GM18505 (cell line): ENCODE data around the gene ZNF526.
A peak's percentile ranks its signal among the peaks of the same experiment; 100 is the strongest.

ENCODE experiments used
- ATAC-seq: cut with Tn5 transposase; IDR thresholded peaks from one replicate; pipeline ENCODE4 v1.9.1; 2021; ENCODE audit not compliant: unreplicated experiment
- POLR2A ChIP-seq: IDR thresholded peaks from 4 replicates; pipeline ENCODE4 v1.6.1; 2011; ENCODE audit warnings: borderline replicate concordance; ENCODE audit not compliant: insufficient read depth, insufficient read length; ENCODE audit errors: extremely low read depth

Gene ZNF526

GRCh38 chr19:42239544-42240220 is 19.6 kb downstream of the ZNF526 start:
- no peak for TF ChIP-seq POLR2A
- no peak for ATAC-seq

DNA sequence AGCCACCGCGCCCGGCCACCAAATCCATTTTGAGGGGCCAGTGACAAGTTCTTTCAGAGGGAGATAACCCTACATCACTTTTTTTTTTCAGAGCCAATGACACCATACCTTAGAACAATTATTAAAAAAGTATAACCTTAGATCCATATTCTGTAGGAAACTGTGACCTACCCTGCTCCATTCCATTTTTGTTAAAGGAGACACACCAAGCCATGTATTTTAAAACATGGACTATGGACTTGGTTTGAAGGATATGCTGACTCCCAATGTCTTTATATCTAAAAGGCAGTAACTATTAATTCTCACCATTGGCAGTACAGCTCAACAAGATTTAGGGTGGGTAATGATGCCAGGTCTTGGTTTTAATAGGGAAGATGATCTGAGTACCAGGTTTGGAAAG is 21.2 kb downstream of the ZNF526 start:
- no peak for TF ChIP-seq POLR2A
- no peak for ATAC-seq

DNA sequence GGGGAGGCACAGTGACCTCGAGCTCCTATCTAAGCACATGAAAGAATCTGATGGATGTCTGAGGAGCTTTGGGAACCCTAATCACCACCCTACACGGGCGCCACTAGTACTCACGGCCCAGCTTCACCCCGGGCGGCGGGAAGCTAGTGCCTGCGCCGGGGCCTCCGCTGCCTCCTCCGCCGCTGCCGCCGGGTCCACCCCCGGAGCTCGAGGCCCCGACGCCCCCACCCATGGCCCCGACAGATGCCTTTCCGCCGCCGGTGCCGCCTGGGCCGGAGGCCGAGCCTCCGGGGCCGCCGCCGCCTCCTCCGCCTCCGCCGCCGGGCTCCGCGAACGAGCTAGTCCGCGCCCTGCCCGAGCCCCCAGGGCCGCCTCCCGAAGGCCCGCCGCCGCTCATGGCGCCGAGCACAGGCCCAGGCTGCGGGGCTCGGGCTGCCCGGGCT is 22.0 kb downstream of the ZNF526 start:
- no peak for TF ChIP-seq POLR2A
- ATAC-seq, result no peak

DNA sequence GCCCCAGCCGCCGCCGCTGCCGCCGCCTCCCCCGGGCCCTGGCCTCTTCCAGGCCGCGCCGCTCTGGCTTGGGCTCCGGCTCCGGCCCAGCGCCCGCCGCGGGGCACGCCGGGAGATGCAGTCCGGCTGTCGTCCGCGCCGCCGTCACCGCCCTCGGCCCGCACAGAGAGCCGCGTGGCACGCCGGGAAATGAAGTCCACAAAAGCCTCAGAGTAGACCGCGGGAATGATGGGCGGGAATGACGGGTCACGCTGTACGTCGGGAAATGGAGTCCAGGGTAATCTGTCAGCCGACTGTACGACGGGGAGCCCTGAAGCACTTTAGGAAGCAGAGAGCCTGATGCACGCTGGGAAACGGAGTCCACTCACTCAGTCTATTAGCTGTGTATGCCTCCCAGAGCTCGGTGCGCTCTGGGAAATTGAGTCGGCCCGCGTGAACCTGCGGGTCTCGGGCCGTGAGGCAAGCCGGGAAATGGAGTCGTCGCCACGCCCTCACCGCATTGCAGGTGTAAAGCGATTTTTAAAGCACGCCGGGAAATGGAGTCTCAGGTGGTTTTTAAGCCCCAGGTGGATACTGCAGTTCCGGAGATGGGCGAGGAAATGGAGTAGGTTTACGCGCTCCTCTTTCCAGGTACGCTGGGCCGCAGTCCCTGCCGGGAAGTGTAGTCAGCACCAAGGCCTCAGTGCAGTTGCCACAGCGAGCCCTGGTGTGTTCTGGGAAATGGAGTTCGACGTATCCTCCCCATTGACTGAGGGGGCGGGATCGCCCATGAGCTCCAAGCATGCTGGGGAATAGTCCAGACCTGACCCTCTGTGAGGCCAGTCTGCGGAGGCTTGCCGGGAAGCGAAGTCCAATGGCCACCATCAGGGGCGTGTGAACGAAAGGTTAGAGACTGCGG is 22.6 kb downstream of the ZNF526 start, which contains the start of gene GSK3A:
GSK3A (minus strand) TSS at position 91 of the 898 bp plus-strand sequence. CDS start 137 bp downstream, outside the sequence.
- peak; percentile 52 for ATAC-seq
- TF ChIP-seq POLR2A, result peak; percentile 85

GRCh38 chr19:42244347-42245220 is 24.5 kb downstream of the ZNF526 start:
- ATAC-seq, result peak; percentile 38

DNA sequence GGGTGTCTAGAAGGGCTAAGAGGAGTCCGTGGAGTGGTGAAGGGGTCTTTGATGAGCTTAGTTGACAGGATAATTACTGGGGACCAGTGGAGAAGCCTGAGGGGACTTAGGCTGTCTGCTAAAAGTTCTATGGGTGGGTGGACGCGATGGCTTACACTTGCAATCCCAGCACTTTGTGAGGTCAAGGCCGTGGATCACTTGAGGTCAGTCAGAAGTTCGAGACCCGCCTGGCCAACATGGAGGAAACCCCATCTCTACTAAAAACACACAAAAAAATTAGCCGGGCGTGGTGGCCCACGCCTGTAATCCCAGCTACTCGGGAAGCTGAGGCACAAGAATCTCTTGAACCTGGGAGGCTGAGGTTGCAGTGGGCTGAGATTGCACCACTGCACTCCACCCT is 25.1 kb downstream of the ZNF526 start:
- no peak for ATAC-seq
- no peak for TF ChIP-seq POLR2A

More at GRCh38 chr19:42244347-42245220, 24.5 kb downstream of the ZNF526 start:
- no peak for TF ChIP-seq POLR2A

DNA sequence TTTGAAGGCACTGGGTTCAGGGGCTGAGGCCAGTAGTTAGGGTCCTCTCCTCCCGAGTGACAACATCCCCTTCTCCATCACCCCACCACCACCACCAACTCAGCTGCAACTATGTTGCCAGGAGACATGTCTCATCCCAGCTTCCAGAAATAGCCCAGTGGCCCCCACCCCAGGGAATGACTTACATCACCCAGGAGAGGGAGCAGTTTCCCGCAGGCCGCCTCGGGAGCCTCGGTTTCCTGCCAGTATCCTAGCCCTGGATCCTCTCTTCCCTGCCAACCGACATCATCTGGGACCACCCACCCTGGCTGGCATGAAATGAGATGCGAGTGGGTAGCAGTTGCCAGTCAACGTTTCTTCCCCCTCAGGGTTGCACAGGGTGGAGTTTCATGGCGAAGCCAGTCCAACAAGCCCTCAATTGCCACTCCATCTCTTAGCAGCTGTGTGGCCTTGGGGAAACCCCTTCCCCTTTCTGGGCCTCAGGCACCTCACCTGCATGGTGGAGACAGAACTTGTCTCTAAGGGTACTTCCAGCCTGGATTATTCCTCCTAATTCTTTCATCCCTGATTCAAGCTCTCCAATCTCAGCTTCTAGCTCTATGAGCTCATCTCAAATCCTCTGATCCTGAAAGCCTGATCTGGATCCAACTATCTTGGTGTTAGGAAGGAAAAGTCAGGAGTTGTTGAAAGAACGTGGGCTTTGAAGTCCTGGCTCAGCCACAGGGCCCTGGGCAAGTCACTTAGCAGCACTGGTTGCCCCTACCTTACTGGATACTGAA is 26.2 kb downstream of the ZNF526 start:
- no peak for TF ChIP-seq POLR2A
- ATAC-seq, result no peak

GRCh38 chr19:42246922-42247639 is 27.0 kb downstream of the ZNF526 start:
- ATAC-seq, result no peak
- TF ChIP-seq POLR2A, result no peak

DNA sequence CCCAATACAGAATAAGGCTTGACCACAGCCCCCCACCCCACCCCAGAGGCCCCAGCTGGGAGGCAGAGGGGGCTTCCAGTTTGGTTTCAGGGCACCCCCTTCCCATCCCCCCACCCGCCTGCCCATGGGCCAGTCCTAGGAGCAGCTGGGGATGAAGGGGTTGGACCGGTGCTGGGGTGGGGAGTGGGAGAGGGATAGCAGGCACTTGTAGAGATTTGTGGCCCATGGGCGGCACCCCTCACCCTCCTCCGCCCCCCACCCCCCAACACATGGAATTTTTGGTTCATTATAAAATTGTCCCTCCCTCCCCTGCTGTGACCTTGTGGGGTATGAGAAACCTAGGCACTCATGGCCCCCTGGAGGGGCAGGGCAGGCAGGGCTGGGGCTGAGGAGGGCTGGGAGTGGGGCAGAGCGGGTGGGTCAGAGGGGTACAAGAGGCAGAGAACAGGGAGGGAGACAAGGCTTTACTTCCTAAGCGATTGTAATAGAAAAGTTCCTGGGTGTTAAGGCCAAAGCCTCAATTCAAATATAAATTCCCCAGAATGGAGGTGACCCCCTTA is 27.6 kb downstream of the ZNF526 start:
- no peak for TF ChIP-seq POLR2A
- ATAC-seq, result no peak

DNA sequence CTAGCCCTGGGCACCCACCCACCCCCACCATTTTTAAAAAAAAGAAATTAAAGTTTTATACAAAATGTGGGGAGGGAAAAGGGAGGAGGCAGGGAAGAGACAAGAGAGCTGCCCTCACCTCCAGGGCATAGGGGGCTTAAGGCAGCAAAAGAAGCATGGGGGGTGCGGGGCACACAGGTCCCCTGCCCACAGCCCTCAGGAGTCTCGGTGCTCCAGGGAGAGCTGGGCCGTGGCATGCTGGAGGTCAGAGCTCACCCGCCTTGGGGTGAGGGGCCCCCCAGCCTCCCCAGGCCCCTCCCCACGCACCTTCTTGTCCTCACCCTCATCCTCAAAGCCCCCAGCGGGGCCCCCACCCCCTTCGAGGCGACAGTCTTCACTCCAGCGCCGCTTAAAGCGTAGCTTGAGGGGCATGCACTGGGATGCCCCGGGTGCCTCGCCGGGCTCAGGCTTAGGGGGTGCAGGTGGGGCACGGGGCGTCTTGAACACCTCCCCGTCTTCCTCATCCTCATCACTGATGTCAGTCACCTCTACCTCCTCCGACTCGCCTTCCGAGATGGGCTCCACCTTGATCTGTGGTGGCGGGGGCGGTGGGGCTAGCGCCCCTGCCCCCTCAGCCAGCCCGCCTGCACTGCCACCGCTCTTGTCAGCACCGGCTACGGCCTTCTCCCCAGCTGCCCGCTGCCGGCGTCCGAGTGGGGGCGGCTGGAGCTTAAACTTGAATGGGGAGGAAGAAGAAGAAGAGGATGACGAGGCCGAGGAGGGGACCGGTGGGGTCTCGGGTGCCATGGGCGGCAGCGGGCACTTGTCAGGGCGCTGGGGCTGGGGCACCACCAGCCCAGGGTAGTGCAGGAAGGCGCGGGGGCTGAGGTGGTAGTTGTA is 28.4 kb downstream of the ZNF526 start:
- ATAC-seq, result no peak
- TF ChIP-seq POLR2A, result no peak
